Esophagus squamous epithelium (tissue), 5 donors: Measurements from ENCODE around the gene PINK1. TPM values are rescaled to one million over a fixed set of nuclear protein-coding genes. Genes with fewer than 3 reads are reported as not detected.

Experiments used
- DNase-seq: peaks from one replicate; lab custom pipeline; 2025; lab: John Stamatoyannopoulos, UW
- H3K27ac ChIP-seq, 4 donors: fragments of 200-600 bp; sonication (generic); one replicate each; pipeline ENCODE4 v1.5.1; 2016 to 2019; ENCODE audit warnings: mild to moderate bottlenecking in 1 of 4
- H3K27me3 ChIP-seq, 4 donors: fragments of 200-600 bp; sonication (generic); 1 replicate in 3 of 4; 2 replicates in 1 of 4; pipeline versions ENCODE4 v1.5.1 to v1.6.0; 2017 to 2021; ENCODE audit warnings: antibody characterized with exemption in 1 of 4
- H3K36me3 ChIP-seq, 3 donors: fragments of 200-600 bp; sonication (generic); one replicate each; pipeline ENCODE4 v1.5.1; 2016 to 2019
- H3K4me1 ChIP-seq, 3 donors: fragments of 200-600 bp; sonication (generic); one replicate each; pipeline ENCODE4 v1.5.1; 2017 to 2019
- H3K4me3 ChIP-seq, 4 donors: fragments of 200-600 bp; sonication (generic); 1 replicate in 3 of 4; 2 replicates in 1 of 4; pipeline ENCODE4 v1.5.1; 2016 to 2019; ENCODE audit warnings: mild to moderate bottlenecking in 2 of 4, moderate library complexity in 1 of 4
- H3K9me3 ChIP-seq, 3 donors: fragments of 200-600 bp; sonication (generic); one replicate each; pipeline ENCODE4 v1.5.1; 2016 to 2019
- POLR2A ChIP-seq, 4 donors: fragments of 450-650 bp; IDR thresholded peaks; one replicate each; pipeline ENCODE4 v1.6.1; 2017; ENCODE audit warnings: antibody characterized with exemption in 4 of 4, mild to moderate bottlenecking in 4 of 4, moderate library complexity in 3 of 4
- WGBS, 2 donors: methylation state at CpG; one replicate each; pipeline ENCODE4 v1.1.5; 2018; 5-methylcytosine and 5-hydroxymethylcytosine counted together
- intact Hi-C: fragments of 100-400 bp; cut with DNase I; formaldehyde crosslinking; loops from one replicate; pipeline ENCODE4 v1.15.0; 2022
- total RNA-seq, 4 donors: library from RNA; depleted of rRNA; stranded (reverse); fragments of >200 nt; gene quantifications; one replicate each; pipeline ENCODE4 v1.1.0, GENCODE V29; 2016
- TF ChIP-seq, protein P1 (sequence below), 6 experiments: fragments of 450-650 bp in 4 of 6; fragments of 200-600 bp in 2 of 6; sonication (generic) in 2 of 6; IDR thresholded peaks; one replicate each; pipeline ENCODE4 v1.5.1; 2016 to 2019; ENCODE audit warnings: antibody characterized with exemption in 6 of 6, mild to moderate bottlenecking in 4 of 6, moderate library complexity in 4 of 6
- donor health status: DM: yes; HTN: yes; CAD: no.

The PINK1 gene
- total RNA-seq, 4 donors from 2014 or later = 55.0 to 110 (median 77.1) TPM

DNA sequence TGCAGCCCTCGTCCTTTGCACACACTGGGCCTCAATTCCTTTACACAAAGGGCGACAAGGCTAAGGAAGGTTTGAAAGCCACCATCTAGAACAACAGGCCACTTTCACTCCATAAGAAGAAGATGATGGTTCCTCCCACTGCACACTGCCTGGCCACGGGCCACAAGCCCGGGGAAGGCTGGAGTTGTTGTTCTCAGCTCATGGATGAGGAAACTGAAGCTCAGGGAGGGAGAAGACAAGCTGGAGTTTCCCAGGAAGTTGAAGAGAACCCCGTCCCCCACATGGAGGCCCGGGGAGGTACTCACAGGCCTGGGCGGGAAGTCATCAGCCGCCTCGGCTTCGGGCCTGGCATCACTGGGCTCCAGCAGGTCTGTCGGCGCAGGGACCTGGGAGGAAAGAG, 52.5 kb downstream of the PINK1 start:
- H3K4me3 ChIP-seq = no peak overlapping the region
- peaks cover 0 to 5% (median 0%) of the 10 kb centered on the region in 3 donors for H3K4me1 ChIP-seq
- 56 to 82% methylated on average over 2 to 11 of the region's 12 CpGs for WGBS, 2 donors
- H3K27ac ChIP-seq = peak overlapping the region in 3 of 4 donors; percentile 38 to 73 (median 70)
- no peaks in the 10 kb centered on the region for H3K9me3 ChIP-seq
- no peak for DNase-seq
- intact Hi-C loops = no loop called here
- TF ChIP-seq, protein P1, sequence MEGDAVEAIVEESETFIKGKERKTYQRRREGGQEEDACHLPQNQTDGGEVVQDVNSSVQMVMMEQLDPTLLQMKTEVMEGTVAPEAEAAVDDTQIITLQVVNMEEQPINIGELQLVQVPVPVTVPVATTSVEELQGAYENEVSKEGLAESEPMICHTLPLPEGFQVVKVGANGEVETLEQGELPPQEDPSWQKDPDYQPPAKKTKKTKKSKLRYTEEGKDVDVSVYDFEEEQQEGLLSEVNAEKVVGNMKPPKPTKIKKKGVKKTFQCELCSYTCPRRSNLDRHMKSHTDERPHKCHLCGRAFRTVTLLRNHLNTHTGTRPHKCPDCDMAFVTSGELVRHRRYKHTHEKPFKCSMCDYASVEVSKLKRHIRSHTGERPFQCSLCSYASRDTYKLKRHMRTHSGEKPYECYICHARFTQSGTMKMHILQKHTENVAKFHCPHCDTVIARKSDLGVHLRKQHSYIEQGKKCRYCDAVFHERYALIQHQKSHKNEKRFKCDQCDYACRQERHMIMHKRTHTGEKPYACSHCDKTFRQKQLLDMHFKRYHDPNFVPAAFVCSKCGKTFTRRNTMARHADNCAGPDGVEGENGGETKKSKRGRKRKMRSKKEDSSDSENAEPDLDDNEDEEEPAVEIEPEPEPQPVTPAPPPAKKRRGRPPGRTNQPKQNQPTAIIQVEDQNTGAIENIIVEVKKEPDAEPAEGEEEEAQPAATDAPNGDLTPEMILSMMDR (IDR thresholded peaks at IDR 0.05) = no peak
- no peak for TF ChIP-seq POLR2A (IDR thresholded peaks at IDR 0.05)
- H3K36me3 ChIP-seq = no peaks in the 10 kb centered on the region
- no peaks in the 10 kb centered on the region for H3K27me3 ChIP-seq

DNA sequence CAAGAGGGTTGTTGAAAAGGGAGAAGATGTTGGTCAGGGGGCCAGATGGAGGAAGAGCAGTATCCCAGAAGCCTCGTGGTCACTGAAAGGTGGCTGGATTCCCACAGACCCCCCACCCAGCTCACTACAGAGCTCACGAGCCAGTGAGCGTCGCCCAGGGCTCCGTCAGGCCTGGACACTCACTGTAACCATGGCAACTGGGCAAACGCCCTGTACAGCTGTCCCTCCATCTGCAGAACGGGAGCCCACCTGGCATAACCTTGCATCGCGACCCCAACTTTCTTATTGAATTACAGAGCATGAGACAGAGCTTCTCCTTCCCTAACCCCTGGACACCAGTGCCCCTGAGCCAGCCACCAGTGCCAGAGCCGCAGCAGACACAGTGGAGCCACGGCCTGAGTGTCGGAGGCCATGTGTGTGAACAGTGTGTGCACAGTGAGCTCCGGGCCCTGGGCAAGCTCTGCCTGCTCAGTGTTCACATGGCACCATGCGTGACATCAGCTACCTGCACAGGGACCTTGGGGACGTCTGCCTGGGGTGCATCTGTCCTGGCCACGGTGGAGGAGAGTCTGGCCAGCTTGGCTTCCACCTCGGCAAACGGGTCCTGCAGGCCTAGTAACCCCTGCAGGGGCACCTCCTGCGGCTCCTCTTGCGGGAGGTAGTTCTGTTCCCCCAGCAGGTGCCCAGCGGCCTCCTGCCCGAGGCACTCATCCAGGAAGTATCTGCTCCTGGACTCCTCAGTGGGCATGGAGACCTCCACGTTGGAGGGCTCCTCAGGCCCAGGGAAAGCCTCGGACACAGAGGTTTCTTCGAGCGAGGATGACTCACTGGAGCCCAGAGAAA, 53.8 kb downstream of the PINK1 start:
- no peak for DNase-seq
- H3K9me3 ChIP-seq = no peaks in the 10 kb centered on the region
- H3K4me3 ChIP-seq = no peak overlapping the region
- TF ChIP-seq, protein P1 (IDR thresholded peaks at IDR 0.05) = no peak
- no peak for TF ChIP-seq POLR2A (IDR thresholded peaks at IDR 0.05)
- H3K4me1 ChIP-seq = peaks cover 0 to 5% (median 0%) of the 10 kb centered on the region in 3 donors
- H3K27ac ChIP-seq = no peak overlapping the region
- intact Hi-C loops = no loop called here
- H3K36me3 ChIP-seq = no peaks in the 10 kb centered on the region
- whole genome bisulfite sequencing, 2 donors = 71 to 73% methylated on average over 5 to 10 of the region's 26 CpGs
- no peaks in the 10 kb centered on the region for H3K27me3 ChIP-seq

DNA sequence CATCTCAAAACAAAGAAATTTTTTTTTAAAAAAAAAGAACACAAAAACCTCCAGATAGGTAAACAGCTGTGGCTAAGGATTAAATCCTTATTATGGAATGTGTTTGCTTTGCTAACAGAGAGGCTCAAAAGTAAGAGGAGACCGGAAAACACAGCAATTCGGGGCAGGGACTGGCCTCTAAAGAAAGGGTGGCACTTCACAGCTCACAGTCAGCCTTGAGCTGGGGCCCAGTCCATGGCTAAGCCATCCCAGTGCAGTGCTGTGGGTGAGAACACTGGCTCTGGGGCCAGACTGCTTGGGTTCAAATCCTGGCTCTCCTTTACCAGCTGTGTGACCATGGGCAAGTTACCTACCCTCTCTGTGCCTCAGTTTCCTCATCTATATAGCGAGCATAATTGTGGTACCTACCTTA, 56.4 kb downstream of the PINK1 start:
- TF ChIP-seq, protein P1 (IDR thresholded peaks at IDR 0.05) = no peak
- no peak for TF ChIP-seq POLR2A (IDR thresholded peaks at IDR 0.05)
- Histone ChIP-seq H3K4me3 (no peak overlapping the region), H3K4me1 (peaks cover 0 to 5% (median 0%) of the 10 kb centered on the region in 3 donors), H3K36me3 (no peaks in the 10 kb centered on the region), H3K27ac (no peak overlapping the region), H3K9me3 (no peaks in the 10 kb centered on the region), H3K27me3 (no peaks in the 10 kb centered on the region)
- no peak for DNase-seq
- WGBS, 2 donors = 65 to 87% methylated on average over 3 of the region's 3 CpGs
- intact Hi-C loops = no loop called here

DNA sequence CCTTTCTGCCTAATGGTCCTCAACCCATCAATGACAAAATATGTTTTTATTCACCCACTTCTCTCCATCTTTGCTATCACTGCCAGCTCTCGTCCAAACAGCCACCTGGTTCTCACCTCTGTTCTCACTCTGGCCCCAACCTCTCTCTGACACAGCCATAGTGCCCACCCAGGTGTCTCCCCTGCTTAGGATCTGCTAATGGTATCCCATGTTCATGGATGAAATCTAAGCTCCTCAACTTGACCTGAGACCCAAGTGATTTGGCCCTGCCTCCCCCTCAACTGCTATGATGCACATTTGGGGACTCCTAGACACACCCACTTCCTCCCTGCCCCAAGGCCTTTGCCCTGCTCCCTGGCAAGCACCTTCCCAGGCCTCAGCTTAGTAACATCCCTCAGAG, 58.6 kb downstream of the PINK1 start:
- intact Hi-C loops = no loop called here
- Histone ChIP-seq H3K27me3 (no peaks in the 10 kb centered on the region), H3K36me3 (no peaks in the 10 kb centered on the region), H3K9me3 (no peaks in the 10 kb centered on the region), H3K4me1 (peaks cover 4 to 10% (median 6%) of the 10 kb centered on the region in 3 donors), H3K4me3 (no peak overlapping the region), H3K27ac (no peak overlapping the region)
- 82 to 95% methylated on average over 1 of the region's 1 CpG for WGBS, 2 donors
- no peak for TF ChIP-seq POLR2A (IDR thresholded peaks at IDR 0.05)
- TF ChIP-seq, protein P1 (IDR thresholded peaks at IDR 0.05) = no peak
- no peak for DNase-seq

DNA sequence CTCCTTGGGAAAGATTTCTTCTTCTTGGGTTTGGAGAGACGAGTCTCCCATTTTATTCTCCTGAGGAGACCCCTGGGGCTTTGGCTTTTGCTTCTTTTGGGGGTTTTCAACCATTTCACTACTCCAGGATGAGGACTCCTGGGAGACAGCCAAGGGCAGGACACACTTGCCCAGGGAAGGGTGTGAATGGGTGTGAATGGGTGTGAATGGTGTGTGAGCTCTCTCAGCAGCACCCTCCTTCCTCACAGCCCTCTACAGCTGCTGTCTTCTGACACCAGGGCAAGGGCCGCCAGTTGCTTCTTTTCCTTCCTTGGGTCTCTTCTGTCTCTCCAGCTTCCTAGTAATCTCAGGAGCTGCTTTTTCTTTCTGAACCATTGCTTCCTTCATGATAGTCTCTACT, 60.4 kb downstream of the PINK1 start:
- TF ChIP-seq POLR2A (IDR thresholded peaks at IDR 0.05) = no peak
- TF ChIP-seq, protein P1 (IDR thresholded peaks at IDR 0.05) = no peak
- H3K4me3 ChIP-seq = no peak overlapping the region
- peaks cover 4 to 18% (median 12%) of the 10 kb centered on the region in 3 donors for H3K4me1 ChIP-seq
- no peaks in the 10 kb centered on the region for H3K36me3 ChIP-seq
- no peaks in the 10 kb centered on the region for H3K27me3 ChIP-seq
- no peak overlapping the region for H3K27ac ChIP-seq
- no peaks in the 10 kb centered on the region for H3K9me3 ChIP-seq
- WGBS, 2 donors = 72 to 94% methylated on average over 2 of the region's 2 CpGs
- intact Hi-C loops = no loop called here
- DNase-seq = no peak
